GM18499 (cell line): ENCODE data around the gene BCR.

ENCODE experiments used
- ATAC-seq: cut with Tn5 transposase; IDR thresholded peaks from one replicate; pipeline ENCODE4 v1.9.1; 2021; ENCODE audit warnings: moderate number of reproducible peaks; ENCODE audit not compliant: insufficient read depth, unreplicated experiment

Gene BCR

GRCh38 chr22:23256171-23256932 is 76.0 kb downstream of the BCR start:
- ATAC-seq: no peak

GRCh38 chr22:23256986-23257888 is 76.9 kb downstream of the BCR start:
- no peak for ATAC-seq

- ATAC-seq: no peak
Observed at GRCh38 chr22:23257889-23258825, 77.8 kb downstream of the BCR start.

DNA sequence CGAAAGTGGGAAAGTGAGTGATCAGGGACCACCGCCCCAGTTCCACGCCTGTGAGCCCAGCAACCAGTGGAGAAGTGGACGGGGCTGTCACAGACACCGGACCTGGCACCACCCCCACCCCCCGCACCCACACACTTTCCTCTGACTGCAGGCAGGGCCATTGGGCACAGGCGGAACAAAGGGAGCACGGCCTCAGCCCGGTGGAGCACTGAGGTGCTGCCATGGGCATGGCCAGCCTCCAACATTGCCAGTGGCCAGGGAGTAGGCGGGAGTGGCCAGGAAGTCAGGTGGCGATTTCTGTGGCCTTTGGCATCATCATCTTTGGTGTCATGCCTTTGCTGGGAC is 78.5 kb downstream of the BCR start:
- ATAC-seq: no peak

GRCh38 chr22:23259916-23260644 is 79.8 kb downstream of the BCR start:
- no peak for ATAC-seq

- ATAC-seq: no peak
Observed at GRCh38 chr22:23260645-23261581, 80.6 kb downstream of the BCR start.

DNA sequence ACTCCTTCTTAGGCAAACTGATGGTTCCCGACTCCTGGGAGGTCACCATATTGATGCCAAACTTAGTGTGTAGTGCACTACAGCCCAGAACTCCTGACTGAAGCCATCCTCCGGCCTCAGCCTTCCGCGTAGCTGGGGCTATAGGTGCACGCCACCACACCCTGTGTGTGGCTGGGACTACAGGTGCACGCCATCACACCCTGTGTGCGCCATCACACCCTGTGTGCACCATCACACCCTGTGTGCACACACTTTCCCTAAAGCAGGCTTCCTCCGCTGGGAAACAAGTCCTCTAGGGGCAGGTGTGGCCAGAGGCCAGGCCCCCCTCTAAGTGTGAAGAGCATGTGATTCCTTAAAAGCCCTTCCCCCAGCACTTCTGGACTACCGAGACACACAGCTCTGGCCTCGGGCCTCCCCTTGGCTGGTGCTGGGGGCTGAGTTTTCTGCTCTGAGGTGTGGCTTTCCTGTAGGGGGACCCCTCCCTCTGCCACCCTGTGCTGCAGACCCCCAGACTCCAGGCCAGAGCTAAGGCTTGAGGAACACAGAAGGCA is 81.7 kb downstream of the BCR start:
- ATAC-seq: no peak

- ATAC-seq: no peak
Observed at GRCh38 chr22:23262518-23263332, 82.4 kb downstream of the BCR start.

DNA sequence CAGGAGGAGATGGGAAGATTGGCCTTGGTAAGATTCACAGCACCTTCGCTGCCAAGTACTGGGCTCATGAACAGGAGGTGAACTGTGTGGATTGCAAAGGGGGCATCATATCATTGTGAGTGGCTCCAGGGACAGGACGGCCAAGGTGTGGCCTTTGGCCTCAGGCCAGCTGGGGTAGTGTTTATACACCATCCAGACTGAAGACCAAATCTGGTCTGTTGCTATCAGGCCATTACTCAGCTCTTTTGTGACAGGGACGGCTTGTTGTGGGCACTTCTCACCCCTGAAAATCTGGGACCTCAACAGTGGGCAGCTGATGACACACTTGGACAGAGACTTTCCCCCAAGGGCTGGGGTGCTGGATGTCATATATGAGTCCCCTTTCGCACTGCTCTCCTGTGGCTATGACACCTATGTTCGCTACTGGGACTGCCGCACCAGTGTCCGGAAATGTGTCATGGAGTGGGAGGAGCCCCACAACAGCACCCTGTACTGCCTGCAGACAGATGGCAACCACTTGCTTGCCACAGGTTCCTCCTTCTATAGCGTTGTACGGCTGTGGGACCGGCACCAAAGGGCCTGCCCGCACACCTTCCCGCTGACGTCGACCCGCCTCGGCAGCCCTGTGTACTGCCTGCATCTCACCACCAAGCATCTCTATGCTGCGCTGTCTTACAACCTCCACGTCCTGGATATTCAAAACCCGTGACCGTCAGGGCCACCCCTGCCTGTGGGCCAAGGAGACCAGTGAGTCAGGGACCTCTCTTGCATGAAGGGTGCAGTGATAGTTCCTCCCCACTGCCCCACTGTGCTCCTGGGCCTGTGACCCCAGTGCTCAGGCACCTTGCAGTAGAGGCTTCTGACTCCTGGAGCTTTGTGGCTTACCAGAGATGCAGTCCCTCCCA is 83.6 kb downstream of the BCR start:
- ATAC-seq: no peak

- ATAC-seq: no peak
Observed at GRCh38 chr22:23264610-23265367, 84.5 kb downstream of the BCR start.

GRCh38 chr22:23265368-23265700 is 85.0 kb downstream of the BCR start:
- ATAC-seq: no peak

GRCh38 chr22:23266780-23267179 is 86.5 kb downstream of the BCR start:
- ATAC-seq: no peak

DNA sequence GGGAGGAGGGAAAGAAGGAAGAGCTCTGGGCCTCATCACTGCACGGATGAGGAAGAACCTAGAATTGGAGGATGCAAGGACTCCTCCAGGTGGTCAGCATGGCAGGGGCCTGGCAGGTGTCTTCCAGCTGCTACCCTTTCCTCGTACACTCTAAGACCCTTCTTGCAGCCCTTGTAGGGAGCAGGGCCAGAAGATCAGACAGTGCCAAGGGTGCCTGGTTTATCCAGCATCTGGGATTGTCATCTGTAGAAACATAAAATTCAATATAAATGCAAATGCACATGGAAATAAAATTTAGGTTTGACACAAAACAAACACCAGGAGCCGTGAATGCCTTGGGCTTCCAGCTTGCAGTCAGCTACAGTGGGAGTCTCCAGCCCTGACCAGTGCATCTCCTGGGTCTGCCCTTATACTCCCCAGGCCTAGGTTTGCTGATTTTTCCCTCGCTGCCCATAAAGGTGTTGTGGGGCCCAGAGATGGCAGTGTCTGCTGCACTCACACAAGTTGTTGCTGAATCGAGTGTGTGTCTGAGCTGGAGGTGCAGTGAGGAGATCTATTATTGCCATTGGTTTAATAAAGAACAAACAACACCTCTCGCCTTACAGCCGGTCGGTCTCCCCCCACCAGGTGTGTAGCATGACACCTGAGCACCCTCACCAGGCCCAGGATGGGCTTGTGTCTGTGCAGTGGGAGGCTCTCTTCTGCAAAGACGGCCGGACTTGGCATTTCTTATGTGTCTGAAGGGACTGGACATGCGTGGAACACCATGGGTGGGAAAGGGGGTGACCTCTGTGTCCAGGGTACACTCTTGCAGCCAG is 87.1 kb downstream of the BCR start:
- no peak for ATAC-seq

GRCh38 chr22:23268139-23268712 is 87.9 kb downstream of the BCR start:
- no peak for ATAC-seq

DNA sequence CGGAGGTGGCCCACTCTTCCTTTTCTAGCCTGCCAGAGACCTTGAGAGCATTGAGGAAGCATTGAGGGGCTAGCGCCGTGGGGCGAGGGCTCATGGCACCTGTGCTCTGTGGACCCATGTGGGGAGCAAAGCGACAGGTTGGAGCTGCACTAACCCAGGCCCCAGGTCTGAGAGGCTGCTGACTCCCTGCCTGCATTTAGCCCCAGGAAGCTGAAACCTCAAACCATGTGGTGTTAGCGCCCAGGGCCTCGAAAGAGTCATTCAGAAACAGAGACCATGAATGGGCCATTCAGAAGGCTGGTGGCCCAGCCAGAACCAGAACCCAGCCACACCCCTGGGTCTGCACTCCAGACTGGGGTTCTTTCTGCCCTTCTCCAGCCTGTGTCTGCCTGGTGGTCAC is 88.6 kb downstream of the BCR start:
- no peak for ATAC-seq
